ENCODE results near the gene HAUS3. TPM values are rescaled to one million over a fixed set of nuclear protein-coding genes. Genes with fewer than 3 reads are reported as not detected.

Gene HAUS3, protein sequence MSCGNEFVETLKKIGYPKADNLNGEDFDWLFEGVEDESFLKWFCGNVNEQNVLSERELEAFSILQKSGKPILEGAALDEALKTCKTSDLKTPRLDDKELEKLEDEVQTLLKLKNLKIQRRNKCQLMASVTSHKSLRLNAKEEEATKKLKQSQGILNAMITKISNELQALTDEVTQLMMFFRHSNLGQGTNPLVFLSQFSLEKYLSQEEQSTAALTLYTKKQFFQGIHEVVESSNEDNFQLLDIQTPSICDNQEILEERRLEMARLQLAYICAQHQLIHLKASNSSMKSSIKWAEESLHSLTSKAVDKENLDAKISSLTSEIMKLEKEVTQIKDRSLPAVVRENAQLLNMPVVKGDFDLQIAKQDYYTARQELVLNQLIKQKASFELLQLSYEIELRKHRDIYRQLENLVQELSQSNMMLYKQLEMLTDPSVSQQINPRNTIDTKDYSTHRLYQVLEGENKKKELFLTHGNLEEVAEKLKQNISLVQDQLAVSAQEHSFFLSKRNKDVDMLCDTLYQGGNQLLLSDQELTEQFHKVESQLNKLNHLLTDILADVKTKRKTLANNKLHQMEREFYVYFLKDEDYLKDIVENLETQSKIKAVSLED
- polyA plus RNA-seq (2012; ENCODE audit: missing spikeins), result 14.5 TPM

DNA sequence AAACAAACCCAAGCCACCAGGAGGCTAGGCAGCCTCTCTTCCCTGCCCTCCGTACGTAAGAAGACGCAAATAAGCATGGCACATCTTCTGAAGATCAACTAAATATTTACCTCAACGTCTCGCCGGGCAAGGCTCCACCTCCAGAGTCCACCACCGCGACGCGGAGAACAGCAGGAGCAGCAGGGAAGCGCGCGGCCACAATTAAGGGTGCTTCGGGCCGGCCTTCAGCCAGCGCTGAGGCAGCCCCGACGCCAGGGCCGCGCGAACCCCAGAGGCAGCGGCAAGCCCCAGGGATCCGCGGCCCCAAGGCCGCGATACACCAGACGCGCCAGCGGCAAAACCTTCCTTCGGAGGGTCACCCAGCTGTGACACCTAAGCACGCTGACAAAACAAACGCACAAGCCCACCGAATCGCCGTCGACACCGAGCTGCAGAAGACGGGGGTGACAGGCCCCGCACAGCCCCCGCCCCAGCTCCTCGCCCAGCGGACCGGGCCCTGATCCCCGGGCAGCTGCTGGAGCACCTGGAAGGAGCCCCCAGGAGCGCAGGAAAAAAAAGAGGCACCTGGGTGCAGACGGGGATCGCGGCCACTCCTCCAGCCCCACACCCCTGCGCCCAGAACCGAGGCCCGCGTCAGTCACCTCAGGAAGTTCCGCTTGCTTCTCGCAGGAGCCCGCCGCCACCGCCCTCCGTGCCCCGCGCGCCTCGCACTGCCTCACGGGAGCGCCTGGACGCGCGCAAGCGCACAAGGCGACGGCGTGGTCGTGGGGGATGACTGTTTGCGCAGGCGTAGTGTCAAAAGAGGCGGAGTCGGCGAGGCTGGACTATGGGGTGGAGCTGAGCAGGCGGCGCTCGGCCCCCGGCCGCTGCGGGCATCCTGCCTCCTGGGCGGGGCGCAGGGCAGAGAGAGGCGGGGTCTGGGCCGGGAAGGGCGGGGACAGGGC lies at the start of gene HAUS3, which contains the start of gene POLN:
Gene HAUS3 (minus strand): TSS at position 712 of the 944 bp plus-strand sequence. CDS start 1,175 bp downstream, outside the sequence.
Gene POLN (minus strand): TSS at position 712 of the 944 bp plus-strand sequence. CDS start 12,890 bp downstream, outside the sequence.
- FAIRE-seq (peak; percentile 99), DNase-seq (ENCODE audit: insufficient read length) (peak; percentile 97)
- TF ChIP-seq TAF1 (IDR thresholded peaks at IDR 0.05; ENCODE audit: borderline replicate concordance, low read depth, low read length) (no peak; the same call in 1 of the 2 replicates), POLR2AphosphoS5 (IDR thresholded peaks at IDR 0.05; ENCODE audit: low read depth, low read length) (peak; percentile 76), POLR2A (IDR thresholded peaks at IDR 0.05; ENCODE audit: low read depth, low read length) (peak; percentile 88)

DNA sequence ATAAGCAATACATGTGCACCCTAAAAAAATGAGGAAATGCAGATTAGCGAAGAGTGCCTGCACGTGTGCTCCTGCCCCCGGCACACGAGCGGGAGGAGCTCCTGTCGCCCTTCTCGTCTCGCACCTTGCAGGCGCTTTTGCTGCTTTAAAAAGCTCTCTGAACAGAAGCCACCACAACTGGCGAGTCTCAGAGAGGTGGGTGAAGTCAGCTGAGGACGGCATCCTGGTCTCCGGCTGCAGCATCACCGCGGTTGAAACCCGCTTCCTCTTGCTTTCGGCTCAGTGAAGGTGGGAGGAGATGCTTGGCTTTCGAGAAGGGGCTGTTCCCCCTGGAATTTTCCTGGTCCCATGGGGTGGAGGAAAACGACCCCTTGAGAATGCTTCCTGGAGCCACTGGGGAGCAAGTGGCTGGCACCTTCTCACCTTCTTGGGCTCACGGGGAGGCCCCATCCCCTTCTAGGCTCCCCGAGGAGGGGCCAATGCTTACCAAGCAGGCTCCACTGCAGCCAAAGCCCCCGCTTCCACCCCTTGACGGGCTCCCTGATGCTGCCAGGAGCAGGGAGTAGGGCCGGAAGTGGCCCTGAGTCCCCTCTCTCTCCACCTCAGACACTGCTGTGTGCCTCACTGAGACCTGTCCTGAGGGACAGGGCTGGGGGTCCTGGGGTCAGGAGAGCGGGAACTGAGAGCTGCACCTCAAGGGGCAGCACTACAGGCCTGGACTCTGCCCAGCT lies 49.2 kb upstream of the HAUS3 start:
- no peak for FAIRE-seq
- DNase-seq (ENCODE audit: insufficient read length), result peak; percentile 27
- TF ChIP-seq POLR2A (IDR thresholded peaks at IDR 0.05; ENCODE audit: low read depth, low read length) (no peak), POLR2AphosphoS5 (IDR thresholded peaks at IDR 0.05; ENCODE audit: low read depth, low read length) (no peak), TAF1 (IDR thresholded peaks at IDR 0.05; ENCODE audit: borderline replicate concordance, low read depth, low read length) (no peak)

DNA sequence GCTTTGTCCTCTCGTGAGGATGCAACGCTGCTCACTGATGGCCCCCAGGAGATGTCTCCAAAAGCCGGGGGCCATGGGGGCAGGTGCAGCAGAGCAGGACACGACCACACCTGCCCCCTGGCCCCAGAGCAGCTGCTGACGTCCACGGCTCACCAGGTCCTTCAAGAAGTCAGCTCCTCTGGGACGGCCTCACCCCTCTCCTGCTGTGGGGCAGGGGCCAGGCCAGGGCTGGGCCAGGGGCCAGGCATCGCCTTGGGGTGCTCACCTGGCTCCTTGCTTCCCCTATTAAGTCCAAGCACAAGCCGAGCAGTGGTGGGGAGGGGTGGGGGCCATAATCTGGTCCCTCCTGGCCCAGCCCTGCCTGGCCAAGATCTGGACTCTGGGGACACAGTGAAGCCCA lies 48.6 kb upstream of the HAUS3 start:
- no peak for FAIRE-seq
- DNase-seq (ENCODE audit: insufficient read length), result no peak
- TF ChIP-seq POLR2A (IDR thresholded peaks at IDR 0.05; ENCODE audit: low read depth, low read length), result no peak
- TF ChIP-seq TAF1 (IDR thresholded peaks at IDR 0.05; ENCODE audit: borderline replicate concordance, low read depth, low read length), result no peak
- TF ChIP-seq POLR2AphosphoS5 (IDR thresholded peaks at IDR 0.05; ENCODE audit: low read depth, low read length), result no peak

DNA sequence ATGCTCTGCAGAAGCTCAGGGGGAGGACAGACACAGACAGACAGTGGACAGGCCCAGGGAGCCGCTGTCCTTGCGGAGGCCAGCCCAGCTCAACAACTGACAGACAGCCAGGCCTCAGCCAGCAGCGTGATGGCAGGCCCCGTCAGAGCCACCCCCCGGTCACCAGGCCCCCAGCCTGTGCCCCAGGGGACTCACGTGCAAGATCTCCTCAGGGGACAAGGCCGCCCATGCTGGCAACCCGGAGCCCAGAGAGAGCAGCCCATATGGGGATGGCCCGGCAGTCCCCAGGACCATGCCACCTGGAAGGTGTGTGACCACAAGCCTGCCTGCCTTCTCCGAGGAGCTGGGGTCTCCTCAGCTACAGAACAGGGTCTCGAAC lies 48.0 kb upstream of the HAUS3 start:
- no peak for FAIRE-seq
- no peak for TF ChIP-seq TAF1 (IDR thresholded peaks at IDR 0.05; ENCODE audit: borderline replicate concordance, low read depth, low read length)
- TF ChIP-seq POLR2A (IDR thresholded peaks at IDR 0.05; ENCODE audit: low read depth, low read length), result no peak
- TF ChIP-seq POLR2AphosphoS5 (IDR thresholded peaks at IDR 0.05; ENCODE audit: low read depth, low read length), result no peak

DNA sequence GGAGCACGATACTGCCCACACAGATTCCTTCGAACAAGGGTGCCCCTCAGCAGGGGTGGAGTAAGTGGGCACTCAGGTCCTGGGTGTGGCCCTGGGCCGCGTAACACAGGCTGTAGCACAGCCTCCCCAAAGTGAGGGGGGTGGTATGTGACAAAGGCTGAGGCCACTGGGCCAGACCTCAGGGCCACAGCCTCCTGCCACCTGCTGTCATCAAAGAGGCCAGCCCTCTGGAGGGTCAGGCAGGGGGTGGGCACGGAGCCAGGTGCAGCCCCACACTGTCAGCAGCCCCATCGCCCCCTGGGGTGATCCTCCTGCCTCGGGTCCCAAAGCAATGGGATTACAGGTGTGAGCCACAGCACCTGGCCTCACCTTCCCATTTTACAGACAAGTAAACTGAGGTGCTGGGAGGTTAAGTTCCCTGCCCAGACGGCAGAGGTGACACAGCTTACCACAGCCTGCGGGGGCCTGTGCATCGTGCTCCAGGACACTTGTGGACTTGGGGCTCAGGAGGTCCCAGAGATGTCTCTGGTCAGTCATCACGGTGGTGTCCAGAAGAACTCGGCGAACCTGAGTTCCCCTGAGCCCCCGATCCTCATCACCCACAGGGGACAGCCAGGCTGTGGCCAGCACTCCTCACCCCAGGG lies 47.5 kb upstream of the HAUS3 start:
- FAIRE-seq (no peak), DNase-seq (ENCODE audit: insufficient read length) (no peak)
- TF ChIP-seq TAF1 (IDR thresholded peaks at IDR 0.05; ENCODE audit: borderline replicate concordance, low read depth, low read length) (no peak), POLR2A (IDR thresholded peaks at IDR 0.05; ENCODE audit: low read depth, low read length) (no peak), POLR2AphosphoS5 (IDR thresholded peaks at IDR 0.05; ENCODE audit: low read depth, low read length) (no peak)

More for the DNA sequence above, 48.0 kb upstream of the HAUS3 start:
- no peak for DNase-seq (ENCODE audit: insufficient read length)

DNA sequence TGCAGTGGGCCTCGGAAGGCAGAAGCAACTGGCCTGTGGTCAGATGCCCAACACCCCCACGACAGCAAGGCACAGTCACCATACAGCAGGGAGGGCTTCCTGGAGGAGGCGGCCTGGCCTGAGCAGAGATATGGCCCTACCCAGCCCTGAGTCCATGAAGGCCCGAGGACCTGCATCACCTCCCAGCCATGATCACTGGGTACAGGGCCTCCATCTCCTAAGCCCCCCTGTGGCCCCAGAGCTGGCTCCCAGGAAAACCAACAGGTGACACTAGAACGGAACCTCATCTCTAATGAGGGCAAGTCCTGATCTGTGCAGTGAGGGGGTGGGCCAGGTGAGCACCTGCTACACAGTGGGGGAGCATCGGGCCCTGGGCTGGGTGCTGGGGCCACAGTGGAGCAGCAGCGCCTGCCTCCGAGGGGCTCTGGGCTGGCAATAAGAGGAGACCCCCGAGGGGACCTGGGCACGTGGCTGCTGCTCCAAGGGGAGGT lies 46.2 kb upstream of the HAUS3 start:
- TF ChIP-seq TAF1 (IDR thresholded peaks at IDR 0.05; ENCODE audit: borderline replicate concordance, low read depth, low read length) (no peak), POLR2A (IDR thresholded peaks at IDR 0.05; ENCODE audit: low read depth, low read length) (no peak), POLR2AphosphoS5 (IDR thresholded peaks at IDR 0.05; ENCODE audit: low read depth, low read length) (no peak)
- FAIRE-seq, result no peak
- no peak for DNase-seq (ENCODE audit: insufficient read length)

DNA sequence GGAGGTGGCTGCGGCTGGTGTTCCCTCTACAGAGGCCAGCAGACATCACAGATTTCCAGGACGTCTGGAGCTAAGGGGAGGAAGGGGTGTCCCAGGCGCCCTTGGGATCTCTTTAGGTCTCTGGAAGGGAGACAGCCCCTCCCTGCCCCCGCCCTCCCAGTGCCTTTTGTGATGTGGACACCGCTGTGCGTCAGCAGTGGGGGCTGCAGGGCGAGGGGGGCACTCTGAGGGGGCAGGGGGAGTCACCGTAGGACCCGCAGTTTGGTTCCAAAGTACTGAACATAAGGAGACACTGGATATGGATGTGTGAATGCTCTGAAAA lies 45.6 kb upstream of the HAUS3 start:
- FAIRE-seq (no peak), DNase-seq (ENCODE audit: insufficient read length) (no peak)
- no peak for TF ChIP-seq TAF1 (IDR thresholded peaks at IDR 0.05; ENCODE audit: borderline replicate concordance, low read depth, low read length)
- no peak for TF ChIP-seq POLR2A (IDR thresholded peaks at IDR 0.05; ENCODE audit: low read depth, low read length)
- no peak for TF ChIP-seq POLR2AphosphoS5 (IDR thresholded peaks at IDR 0.05; ENCODE audit: low read depth, low read length)

DNA sequence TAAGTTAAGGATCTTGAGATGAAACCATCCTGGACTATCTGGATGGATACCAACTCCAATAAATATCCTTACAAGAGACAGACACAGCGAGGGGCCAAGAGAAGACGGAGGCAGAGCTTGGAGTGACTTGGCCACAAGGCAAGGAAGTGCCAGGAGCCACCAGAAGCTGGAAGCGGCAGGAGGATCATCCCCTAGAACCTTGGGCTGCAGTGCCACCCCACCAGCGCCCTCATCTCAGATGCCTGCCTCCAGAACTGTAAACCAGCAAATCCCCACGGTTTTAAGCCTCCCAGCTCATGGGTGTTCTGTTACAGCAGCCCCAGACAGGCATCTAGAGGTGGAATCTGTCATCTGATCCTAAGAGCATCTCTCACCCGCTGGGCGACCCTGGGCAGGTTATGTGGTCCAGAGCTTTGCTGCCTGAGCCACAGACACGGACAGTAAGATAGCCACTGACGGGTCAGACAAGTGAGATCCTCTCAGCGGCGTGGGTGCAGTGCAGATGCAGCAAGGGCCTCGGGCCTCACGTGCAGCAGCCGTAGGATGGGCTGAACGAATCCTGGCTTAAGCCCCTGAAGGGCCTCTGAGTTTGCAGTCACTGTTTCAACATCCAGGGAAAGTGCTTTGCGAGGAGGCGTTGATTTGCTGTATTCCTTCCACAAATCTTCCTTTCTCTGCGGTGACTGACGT lies 45.1 kb upstream of the HAUS3 start:
- no peak for TF ChIP-seq POLR2A (IDR thresholded peaks at IDR 0.05; ENCODE audit: low read depth, low read length)
- TF ChIP-seq TAF1 (IDR thresholded peaks at IDR 0.05; ENCODE audit: borderline replicate concordance, low read depth, low read length), result no peak
- no peak for TF ChIP-seq POLR2AphosphoS5 (IDR thresholded peaks at IDR 0.05; ENCODE audit: low read depth, low read length)
- DNase-seq (ENCODE audit: insufficient read length) (no peak), FAIRE-seq (no peak)

DNA sequence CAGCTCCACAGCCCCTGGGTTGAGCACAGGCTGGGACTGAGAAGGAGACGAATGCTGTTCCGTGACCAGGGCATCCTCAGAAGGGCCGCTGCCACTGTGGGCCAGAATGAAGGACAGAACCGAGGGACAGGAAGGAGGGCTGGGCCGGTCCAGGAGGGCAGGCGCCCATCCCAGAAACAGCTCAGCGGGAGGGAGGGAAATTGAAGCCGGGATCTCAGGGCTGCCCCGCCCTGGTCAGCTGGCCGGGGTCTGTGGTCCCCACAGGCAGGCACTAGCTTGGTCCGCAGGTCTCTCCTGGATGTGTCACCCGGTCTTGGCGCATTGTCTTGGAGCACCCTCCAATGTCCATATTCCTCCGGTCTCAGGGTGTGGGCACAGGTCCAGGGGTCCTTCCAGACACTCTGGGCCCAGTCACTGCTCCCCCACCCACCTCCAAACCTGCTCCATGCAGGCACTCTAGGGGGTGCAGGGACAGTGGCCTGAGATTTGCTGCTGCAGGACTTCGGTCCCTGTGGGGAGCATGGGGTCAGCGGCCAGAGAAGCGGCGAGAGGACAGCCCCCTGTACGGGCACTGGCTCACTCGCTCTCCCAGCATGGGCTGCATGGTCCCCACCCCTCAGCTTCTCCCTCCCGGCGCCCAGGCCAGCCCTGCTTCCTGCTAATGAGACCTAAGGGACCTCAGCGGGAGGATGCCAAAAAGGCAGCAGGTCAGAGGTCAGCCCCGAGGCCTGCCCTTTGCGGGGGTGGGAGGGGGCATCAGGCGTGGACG lies 43.9 kb upstream of the HAUS3 start:
- no peak for FAIRE-seq
- DNase-seq (ENCODE audit: insufficient read length), result no peak
- TF ChIP-seq POLR2AphosphoS5 (IDR thresholded peaks at IDR 0.05; ENCODE audit: low read depth, low read length) (no peak), POLR2A (IDR thresholded peaks at IDR 0.05; ENCODE audit: low read depth, low read length) (no peak), TAF1 (IDR thresholded peaks at IDR 0.05; ENCODE audit: borderline replicate concordance, low read depth, low read length) (no peak)
